ENCODE data around the gene KIF5A. TPM values are rescaled to one million over a fixed set of nuclear protein-coding genes. Genes with fewer than 3 reads are reported as not detected.

Gene KIF5A
- total RNA-seq, 1 experiment from 2014 or later = 0.30 TPM

DNA sequence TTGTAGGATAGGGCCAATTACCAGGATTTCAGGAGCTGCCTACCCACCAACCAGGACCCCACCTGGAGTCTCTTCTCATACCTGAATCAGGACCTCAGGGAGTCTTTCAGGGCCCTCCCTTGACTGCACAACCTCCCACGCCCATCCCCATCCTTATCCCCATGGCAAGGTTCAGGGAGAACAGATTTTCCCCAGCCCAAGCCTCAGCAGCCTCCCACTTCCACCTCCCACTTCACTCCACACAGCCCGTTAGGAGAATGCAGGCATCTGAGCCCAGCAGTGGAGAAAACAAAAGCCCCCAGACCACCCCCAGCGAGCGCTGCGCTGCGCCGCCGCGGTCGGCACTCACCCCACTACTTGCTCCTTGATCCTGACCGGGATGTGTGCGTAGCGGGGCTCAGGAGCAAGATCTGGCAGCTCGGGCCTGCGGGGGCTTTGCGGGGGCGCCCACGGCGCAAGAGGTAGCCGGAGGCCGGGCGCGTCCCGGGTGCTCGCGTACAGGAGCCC lies 81.8 kb downstream of the KIF5A start:
- DNase-seq (ENCODE audit: low read depth) = no peak

DNA sequence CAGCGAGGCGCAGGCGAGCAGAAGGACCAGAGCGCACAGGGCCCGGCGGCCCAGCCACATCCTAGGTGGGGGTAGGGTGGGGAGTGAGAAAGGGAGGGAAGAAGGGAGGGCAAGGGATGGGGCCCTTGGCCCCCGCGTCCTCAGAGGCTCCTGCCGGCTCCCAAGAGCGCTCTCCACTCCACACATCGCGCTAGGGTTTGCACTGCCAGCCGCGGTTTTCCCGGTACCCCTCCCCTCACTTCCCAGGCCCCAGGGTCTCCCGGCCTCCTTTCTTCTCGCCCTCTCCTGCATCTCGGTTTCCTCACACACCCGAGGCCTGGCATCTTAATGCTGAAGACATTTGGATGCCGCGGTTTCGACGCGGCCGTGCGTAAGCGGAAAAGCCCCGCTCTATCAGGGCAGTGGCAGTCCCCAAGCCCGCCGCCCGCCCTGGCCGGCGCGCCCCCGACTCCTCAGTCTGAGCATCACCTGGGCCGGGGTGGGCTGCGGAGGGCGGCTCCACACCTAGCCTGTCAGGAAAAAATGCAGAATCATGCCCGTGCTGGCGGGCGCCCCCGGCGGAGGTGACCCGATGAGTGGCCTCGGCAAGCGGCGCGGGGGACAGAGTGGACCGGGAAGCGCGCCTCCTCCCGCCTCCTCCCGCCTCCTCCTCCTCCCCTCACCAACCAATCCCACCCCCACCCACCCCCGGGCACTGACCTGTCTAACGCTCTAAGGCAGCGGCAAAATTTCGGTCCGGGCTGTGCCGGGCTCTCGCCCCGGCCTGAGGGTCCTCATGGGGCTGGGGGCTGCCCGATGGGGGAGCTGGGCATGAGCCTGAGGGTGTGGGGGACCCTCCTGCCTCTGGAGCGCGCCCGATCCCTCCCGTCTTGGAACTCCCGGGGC lies 82.5 kb downstream of the KIF5A start:
- peak; percentile 27 for DNase-seq (ENCODE audit: low read depth)

DNA sequence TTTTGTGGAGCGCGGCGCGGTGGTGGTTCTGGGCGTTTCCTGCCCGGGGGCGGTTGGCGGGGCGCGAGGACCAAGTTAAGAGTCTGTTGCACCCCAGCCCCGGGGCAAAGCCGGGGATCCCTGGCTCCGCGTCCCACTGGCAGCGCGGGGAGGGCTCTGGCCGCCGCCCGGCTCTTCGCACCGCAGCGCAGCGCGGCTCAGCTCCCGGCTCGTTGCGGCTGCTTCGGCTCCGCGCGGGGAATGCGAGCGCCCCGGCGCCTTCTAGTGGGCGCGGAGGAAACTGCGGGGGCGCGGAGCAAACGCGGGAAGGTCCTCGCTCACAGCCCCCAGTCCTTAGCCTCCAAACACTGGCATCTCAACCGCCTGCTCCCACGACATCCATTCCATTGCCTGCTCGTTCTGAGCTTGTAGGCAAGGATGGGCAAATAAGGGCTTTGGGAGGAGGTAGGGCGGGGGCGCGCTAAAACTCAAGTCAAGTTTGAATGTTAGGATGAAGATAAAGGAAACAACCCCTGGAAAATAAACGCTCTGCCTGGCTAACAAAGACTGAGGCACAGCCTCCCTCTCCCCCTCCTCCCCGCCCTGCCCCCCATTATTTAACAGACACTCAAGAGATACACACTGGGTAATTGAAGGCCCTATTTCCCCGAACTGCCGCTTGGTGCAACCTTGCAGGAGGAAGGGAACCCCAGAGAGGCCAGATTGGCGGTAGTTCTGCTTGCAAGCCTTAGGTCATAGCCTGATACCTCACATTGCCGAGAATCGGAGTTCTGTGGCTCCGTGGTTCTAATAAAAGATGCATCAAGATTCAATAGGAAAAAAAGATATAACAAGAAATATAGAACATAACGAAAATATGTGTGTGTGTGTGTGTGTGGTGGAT lies 83.4 kb downstream of the KIF5A start, which contains the start of gene B4GALNT1:
TSS of gene B4GALNT1 (minus strand) at position 244 of the 883 bp plus-strand sequence. CDS start 1,069 bp downstream, outside the sequence.
- peak; percentile 59 for DNase-seq (ENCODE audit: low read depth)

Other genes with a start within 250 kb of the KIF5A start
- 12.1 and 16.4 TPM in 2 replicates for gene R3HDM2, start 119.0 kb upstream of the KIF5A start, total RNA-seq (2014; rRNA removed; shearing (Covaris generic))
- not detected in 2 replicates for gene INHBC, start 115.3 kb upstream of the KIF5A start, total RNA-seq (2014; rRNA removed; shearing (Covaris generic))
- gene INHBE, start 94.7 kb upstream of the KIF5A start, total RNA-seq (2014; rRNA removed; shearing (Covaris generic)) = 0.42 and 1.4 TPM in 2 replicates
- 1.5 TPM in 1 of 2 replicates, not detected in the other for gene GLI1, start 90.3 kb upstream of the KIF5A start, total RNA-seq (2014; rRNA removed; shearing (Covaris generic))
- 0.44 and 0.69 TPM in 2 replicates for gene ARHGAP9, start 70.2 kb upstream of the KIF5A start, total RNA-seq (2014; rRNA removed; shearing (Covaris generic))
- gene MARS1, start 62.0 kb upstream of the KIF5A start, total RNA-seq (2014; rRNA removed; shearing (Covaris generic)) = 68.9 and 99.8 TPM in 2 replicates
- 39.3 and 45.9 TPM in 2 replicates for gene DDIT3, start 29.5 kb upstream of the KIF5A start, total RNA-seq (2014; rRNA removed; shearing (Covaris generic))
- 5.0 and 18.2 TPM in 2 replicates for gene MBD6, start 27.2 kb upstream of the KIF5A start, total RNA-seq (2014; rRNA removed; shearing (Covaris generic))
- 97.9 and 119 TPM in 2 replicates for gene DCTN2, start 2.9 kb upstream of the KIF5A start, total RNA-seq (2014; rRNA removed; shearing (Covaris generic))
- 71.2 and 85.3 TPM in 2 replicates for gene PIP4K2C, start 41.1 kb downstream of the KIF5A start, total RNA-seq (2014; rRNA removed; shearing (Covaris generic))
- 20.1 and 21.4 TPM in 2 replicates for gene DTX3, start 54.8 kb downstream of the KIF5A start, total RNA-seq (2014; rRNA removed; shearing (Covaris generic))
- gene ARHGEF25, start 61.4 kb downstream of the KIF5A start, total RNA-seq (2014; rRNA removed; shearing (Covaris generic)) = 6.2 and 13.2 TPM in 2 replicates
- 21.6 and 43.3 TPM in 2 replicates for gene B4GALNT1, start 83.2 kb downstream of the KIF5A start, total RNA-seq (2014; rRNA removed; shearing (Covaris generic))
- 298 and 647 TPM in 2 replicates for gene OS9, start 144.1 kb downstream of the KIF5A start, total RNA-seq (2014; rRNA removed; shearing (Covaris generic))
- 0.07 TPM in 1 of 2 replicates, not detected in the other for gene AGAP2, start 188.7 kb downstream of the KIF5A start, total RNA-seq (2014; rRNA removed; shearing (Covaris generic))
- gene TSPAN31, start 195.0 kb downstream of the KIF5A start, total RNA-seq (2014; rRNA removed; shearing (Covaris generic)) = 36.2 and 57.0 TPM in 2 replicates
- gene CDK4, start 202.3 kb downstream of the KIF5A start, total RNA-seq (2014; rRNA removed; shearing (Covaris generic)) = 175 and 179 TPM in 2 replicates
- gene MARCHF9, start 205.1 kb downstream of the KIF5A start, total RNA-seq (2014; rRNA removed; shearing (Covaris generic)) = 6.7 and 7.9 TPM in 2 replicates
- gene CYP27B1, start 217.0 kb downstream of the KIF5A start, total RNA-seq (2014; rRNA removed; shearing (Covaris generic)) = 1.8 and 3.2 TPM in 2 replicates
- 8.4 and 12.4 TPM in 2 replicates for gene METTL1, start 222.1 kb downstream of the KIF5A start, total RNA-seq (2014; rRNA removed; shearing (Covaris generic))
- gene EEF1AKMT3, start 222.6 kb downstream of the KIF5A start, total RNA-seq (2014; rRNA removed; shearing (Covaris generic)) = 6.6 and 8.9 TPM in 2 replicates
- 27.6 and 37.9 TPM in 2 replicates for gene TSFM, start 232.7 kb downstream of the KIF5A start, total RNA-seq (2014; rRNA removed; shearing (Covaris generic))

All from M059J (cell line).